ENCODE data around the gene KLRK1.
"Not testable (repeated sequence)": the region's sequence is repeated elsewhere in the genome, so short reads cannot be mapped to it uniquely, and the experiment has no call there.

KLRK1 gene

DNA sequence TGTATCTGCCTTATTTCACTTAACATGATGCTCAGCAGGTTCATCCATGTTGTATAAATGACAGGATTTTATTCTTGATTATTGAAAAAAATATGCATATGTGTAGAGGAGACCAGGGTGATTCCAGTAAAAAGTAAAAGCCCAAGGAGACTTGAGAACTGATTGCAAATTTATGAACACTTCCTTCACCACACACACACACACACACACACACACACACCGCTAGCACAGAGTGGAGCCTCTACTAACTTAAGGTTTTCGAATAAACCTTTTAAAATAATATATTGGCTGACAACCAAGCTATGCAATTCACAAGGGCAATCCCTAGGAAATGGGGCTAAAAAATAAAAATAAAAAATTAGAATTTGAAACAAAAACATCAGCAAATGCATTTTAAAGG, 8.3 kb upstream of the KLRK1 start:
- H3K9me3 ChIP-seq (replicated peaks; ENCODE audit: insufficient read depth, low read length): no peaks in the 10 kb centered on the region
- H3K27ac ChIP-seq (ENCODE audit: low read length): no peak overlapping the region
- H3K4me2 ChIP-seq (ENCODE audit: low read depth, low read length): no peak overlapping the region
- H3K4me1 ChIP-seq (ENCODE audit: low read length): no peaks in the 10 kb centered on the region
- no peaks in the 10 kb centered on the region for H3K79me2 ChIP-seq (ENCODE audit: low read length)
- no peaks in the 10 kb centered on the region for H3K9me2 ChIP-seq (replicated peaks; ENCODE audit: insufficient read depth, low read length)
- no peaks in the 10 kb centered on the region for H4K20me1 ChIP-seq (ENCODE audit: insufficient read depth, low read length)
- no peaks in the 10 kb centered on the region for H3K27me3 ChIP-seq (replicated peaks; ENCODE audit: insufficient read depth, low read length)
- H3K36me3 ChIP-seq (replicated peaks; ENCODE audit: insufficient read depth, low read length): no peaks in the 10 kb centered on the region
- no peaks in the 10 kb centered on the region for H3F3A ChIP-seq (ENCODE audit: insufficient read depth, low read length)
- TF ChIP-seq EZH2 (optimal IDR thresholded peaks at IDR 0.05; ENCODE audit: low read depth, low read length) (no peak), EZH2phosphoT487 (IDR thresholded peaks at IDR 0.05; ENCODE audit: low read length) (no peak)
- TF ChIP-seq, protein P1, sequence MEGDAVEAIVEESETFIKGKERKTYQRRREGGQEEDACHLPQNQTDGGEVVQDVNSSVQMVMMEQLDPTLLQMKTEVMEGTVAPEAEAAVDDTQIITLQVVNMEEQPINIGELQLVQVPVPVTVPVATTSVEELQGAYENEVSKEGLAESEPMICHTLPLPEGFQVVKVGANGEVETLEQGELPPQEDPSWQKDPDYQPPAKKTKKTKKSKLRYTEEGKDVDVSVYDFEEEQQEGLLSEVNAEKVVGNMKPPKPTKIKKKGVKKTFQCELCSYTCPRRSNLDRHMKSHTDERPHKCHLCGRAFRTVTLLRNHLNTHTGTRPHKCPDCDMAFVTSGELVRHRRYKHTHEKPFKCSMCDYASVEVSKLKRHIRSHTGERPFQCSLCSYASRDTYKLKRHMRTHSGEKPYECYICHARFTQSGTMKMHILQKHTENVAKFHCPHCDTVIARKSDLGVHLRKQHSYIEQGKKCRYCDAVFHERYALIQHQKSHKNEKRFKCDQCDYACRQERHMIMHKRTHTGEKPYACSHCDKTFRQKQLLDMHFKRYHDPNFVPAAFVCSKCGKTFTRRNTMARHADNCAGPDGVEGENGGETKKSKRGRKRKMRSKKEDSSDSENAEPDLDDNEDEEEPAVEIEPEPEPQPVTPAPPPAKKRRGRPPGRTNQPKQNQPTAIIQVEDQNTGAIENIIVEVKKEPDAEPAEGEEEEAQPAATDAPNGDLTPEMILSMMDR (IDR thresholded peaks at IDR 0.05; ENCODE audit: low read length): no peak
- H3K4me3 ChIP-seq (ENCODE audit: low read length): no peak overlapping the region
- no peak overlapping the region for H3K9ac ChIP-seq (ENCODE audit: low read length)
- no peak for DNase-seq
- no peak overlapping the region for H2AFZ ChIP-seq (ENCODE audit: low read length)

DNA sequence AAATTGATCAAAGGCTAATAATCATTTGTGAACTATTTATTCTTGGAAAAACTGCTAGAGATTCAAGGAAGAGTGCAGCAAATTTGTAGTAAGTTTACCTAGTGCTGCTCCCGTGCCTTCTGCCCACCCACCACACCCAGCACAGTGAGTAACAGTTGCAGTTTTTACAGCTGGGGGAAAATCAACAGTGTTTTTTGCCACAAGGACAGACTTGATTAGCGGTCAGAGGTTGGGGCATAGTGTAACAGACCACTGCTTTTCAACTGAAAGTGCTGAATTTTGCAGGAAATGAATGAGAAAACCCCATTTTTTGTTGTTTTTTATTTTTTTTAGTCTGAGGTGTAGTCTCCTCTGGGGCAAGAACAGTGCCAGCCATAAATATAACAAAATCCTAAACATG, 7.5 kb upstream of the KLRK1 start:
- no peaks in the 10 kb centered on the region for H3K27me3 ChIP-seq (replicated peaks; ENCODE audit: insufficient read depth, low read length)
- no peaks in the 10 kb centered on the region for H3K36me3 ChIP-seq (replicated peaks; ENCODE audit: insufficient read depth, low read length)
- no peaks in the 10 kb centered on the region for H3K4me1 ChIP-seq (ENCODE audit: low read length)
- H4K20me1 ChIP-seq (ENCODE audit: insufficient read depth, low read length): no peaks in the 10 kb centered on the region
- H3K4me3 ChIP-seq (ENCODE audit: low read length): no peak overlapping the region
- no peak overlapping the region for H2AFZ ChIP-seq (ENCODE audit: low read length)
- H3K27ac ChIP-seq (ENCODE audit: low read length): no peak overlapping the region
- H3K9me3 ChIP-seq (replicated peaks; ENCODE audit: insufficient read depth, low read length): no peaks in the 10 kb centered on the region
- TF ChIP-seq, protein P1 (IDR thresholded peaks at IDR 0.05; ENCODE audit: low read length): no peak
- TF ChIP-seq EZH2phosphoT487 (IDR thresholded peaks at IDR 0.05; ENCODE audit: low read length) (no peak), EZH2 (optimal IDR thresholded peaks at IDR 0.05; ENCODE audit: low read depth, low read length) (no peak)
- no peaks in the 10 kb centered on the region for H3K9me2 ChIP-seq (replicated peaks; ENCODE audit: insufficient read depth, low read length)
- no peak overlapping the region for H3K9ac ChIP-seq (ENCODE audit: low read length)
- H3K4me2 ChIP-seq (ENCODE audit: low read depth, low read length): no peak overlapping the region
- H3F3A ChIP-seq (ENCODE audit: insufficient read depth, low read length): no peaks in the 10 kb centered on the region
- DNase-seq: no peak
- H3K79me2 ChIP-seq (ENCODE audit: low read length): no peaks in the 10 kb centered on the region

DNA sequence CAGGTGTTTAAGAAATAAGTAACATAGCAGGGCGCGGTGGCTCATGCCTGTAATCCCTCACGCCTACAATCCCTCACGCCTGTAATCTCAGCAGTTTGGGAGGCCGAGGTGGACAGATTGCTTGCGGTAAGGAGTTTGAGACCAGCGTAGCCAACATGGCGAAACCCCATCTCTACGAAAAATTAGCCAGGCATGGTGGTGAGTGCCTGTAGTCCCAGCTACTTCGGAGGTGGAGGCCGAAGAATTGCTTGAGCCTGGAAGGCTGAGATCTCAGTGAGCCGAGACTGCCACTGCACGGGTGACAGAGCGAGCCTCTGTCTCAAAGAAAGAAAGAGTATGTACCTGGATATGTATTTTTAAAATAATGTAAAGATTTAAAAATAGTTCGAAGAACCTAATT, 6.3 kb upstream of the KLRK1 start:
- not testable (repeated sequence) for H3K36me3 ChIP-seq (replicated peaks; ENCODE audit: insufficient read depth, low read length); H3K27me3 ChIP-seq (replicated peaks; ENCODE audit: insufficient read depth, low read length); H3F3A ChIP-seq (ENCODE audit: insufficient read depth, low read length); H4K20me1 ChIP-seq (ENCODE audit: insufficient read depth, low read length); H3K4me2 ChIP-seq (ENCODE audit: low read depth, low read length); DNase-seq; H3K9ac ChIP-seq (ENCODE audit: low read length); H3K4me1 ChIP-seq (ENCODE audit: low read length); H3K9me3 ChIP-seq (replicated peaks; ENCODE audit: insufficient read depth, low read length); H3K27ac ChIP-seq (ENCODE audit: low read length); H3K79me2 ChIP-seq (ENCODE audit: low read length); H3K9me2 ChIP-seq (replicated peaks; ENCODE audit: insufficient read depth, low read length); H2AFZ ChIP-seq (ENCODE audit: low read length); H3K4me3 ChIP-seq (ENCODE audit: low read length)

DNA sequence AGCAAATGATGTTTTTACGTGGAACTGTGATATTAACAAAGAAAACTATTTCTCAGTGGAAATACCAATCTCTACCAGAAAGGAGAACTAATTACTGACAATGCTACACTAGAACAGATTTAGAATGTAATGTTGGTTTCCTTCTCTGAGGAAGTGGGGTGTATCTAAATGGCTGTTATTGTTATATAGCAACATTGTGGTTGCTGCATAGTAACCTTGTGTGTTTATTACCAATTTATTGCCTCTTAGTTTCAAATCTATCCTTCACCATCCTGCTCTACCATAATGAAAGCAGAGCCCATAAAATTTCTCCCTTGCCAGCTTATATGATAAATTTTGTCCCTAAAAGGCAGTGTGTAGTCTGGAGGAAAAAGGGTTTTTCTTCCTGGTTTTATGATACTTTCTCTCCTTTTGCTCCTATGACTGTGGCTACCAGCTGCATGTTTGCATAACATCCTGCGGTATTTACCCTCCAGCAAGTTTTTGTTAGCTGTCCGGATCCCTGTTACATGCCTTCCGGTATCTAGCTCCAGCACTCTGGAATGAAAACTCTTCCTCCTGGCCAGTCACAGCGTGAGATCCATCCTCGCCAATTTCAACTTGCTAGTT, 5.7 kb upstream of the KLRK1 start:
- Histone ChIP-seq H2AFZ (ENCODE audit: low read length) (no peak overlapping the region), H3K9me3 (replicated peaks; ENCODE audit: insufficient read depth, low read length) (no peaks in the 10 kb centered on the region), H3K4me2 (ENCODE audit: low read depth, low read length) (no peak overlapping the region), H4K20me1 (ENCODE audit: insufficient read depth, low read length) (no peaks in the 10 kb centered on the region), H3K4me3 (ENCODE audit: low read length) (no peak overlapping the region), H3K36me3 (replicated peaks; ENCODE audit: insufficient read depth, low read length) (no peaks in the 10 kb centered on the region), H3K9ac (ENCODE audit: low read length) (no peak overlapping the region), H3K27ac (ENCODE audit: low read length) (no peak overlapping the region), H3K9me2 (replicated peaks; ENCODE audit: insufficient read depth, low read length) (no peaks in the 10 kb centered on the region), H3K4me1 (ENCODE audit: low read length) (no peaks in the 10 kb centered on the region), H3K27me3 (replicated peaks; ENCODE audit: insufficient read depth, low read length) (no peaks in the 10 kb centered on the region), H3K79me2 (ENCODE audit: low read length) (no peaks in the 10 kb centered on the region), H3F3A (ENCODE audit: insufficient read depth, low read length) (no peaks in the 10 kb centered on the region)
- no peak for DNase-seq
- TF ChIP-seq, protein P1 (IDR thresholded peaks at IDR 0.05; ENCODE audit: low read length): no peak
- TF ChIP-seq EZH2 (optimal IDR thresholded peaks at IDR 0.05; ENCODE audit: low read depth, low read length) (no peak), EZH2phosphoT487 (IDR thresholded peaks at IDR 0.05; ENCODE audit: low read length) (no peak)

DNA sequence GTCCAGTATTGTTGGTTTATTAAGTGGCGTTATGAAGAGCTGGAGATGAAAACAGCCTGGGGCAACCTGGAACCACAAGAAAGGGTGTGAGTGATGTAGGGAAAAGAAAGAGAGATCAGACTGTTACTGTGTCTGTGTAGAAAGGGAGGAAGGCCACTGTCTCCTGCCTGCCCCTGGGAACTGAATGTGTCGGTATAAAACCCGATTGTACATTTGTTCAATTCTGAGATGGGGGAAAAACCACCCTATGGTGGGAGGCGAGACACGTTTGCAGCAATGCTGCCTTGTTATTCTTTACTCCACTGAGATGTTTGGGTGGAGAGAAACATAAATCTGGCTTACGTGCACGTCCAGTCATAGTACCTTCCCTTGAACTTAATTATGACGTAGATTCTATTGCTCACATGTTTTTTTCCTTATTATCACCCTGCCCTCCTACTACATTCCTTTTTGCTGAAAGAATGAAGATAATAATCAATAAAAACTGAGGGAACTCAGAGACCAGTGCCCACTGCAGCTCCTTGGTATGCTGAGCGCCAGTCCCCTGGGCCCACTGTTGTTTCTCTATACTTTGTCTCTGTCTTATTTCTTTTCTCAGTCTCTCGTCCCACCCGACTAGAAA, 4.8 kb upstream of the KLRK1 start:
- not testable (repeated sequence) for H4K20me1 ChIP-seq (ENCODE audit: insufficient read depth, low read length); H3K4me2 ChIP-seq (ENCODE audit: low read depth, low read length); H3K4me1 ChIP-seq (ENCODE audit: low read length)

More for the DNA sequence above, 4.8 kb upstream of the KLRK1 start:
- not testable (repeated sequence) for H2AFZ ChIP-seq (ENCODE audit: low read length); H3K9me3 ChIP-seq (replicated peaks; ENCODE audit: insufficient read depth, low read length); H3K9me2 ChIP-seq (replicated peaks; ENCODE audit: insufficient read depth, low read length); DNase-seq; H3F3A ChIP-seq (ENCODE audit: insufficient read depth, low read length); H3K27ac ChIP-seq (ENCODE audit: low read length); H3K36me3 ChIP-seq (replicated peaks; ENCODE audit: insufficient read depth, low read length); H3K4me3 ChIP-seq (ENCODE audit: low read length); H3K27me3 ChIP-seq (replicated peaks; ENCODE audit: insufficient read depth, low read length); H3K9ac ChIP-seq (ENCODE audit: low read length); H3K79me2 ChIP-seq (ENCODE audit: low read length)

Measured in MM.1S (cell line).